CD4-positive, alpha-beta T cell treated with Interferon gamma for 1 hour (primary cell): ENCODE data around the gene AIF1.

Experiments
- DNase-seq: peaks from one replicate; pipeline ENCODE4 v3.0.0-alpha.2; 2020

Gene AIF1

GRCh38 chr6:31645325-31645724, 30.3 kb downstream of the AIF1 start:
- no peak for DNase-seq

DNA sequence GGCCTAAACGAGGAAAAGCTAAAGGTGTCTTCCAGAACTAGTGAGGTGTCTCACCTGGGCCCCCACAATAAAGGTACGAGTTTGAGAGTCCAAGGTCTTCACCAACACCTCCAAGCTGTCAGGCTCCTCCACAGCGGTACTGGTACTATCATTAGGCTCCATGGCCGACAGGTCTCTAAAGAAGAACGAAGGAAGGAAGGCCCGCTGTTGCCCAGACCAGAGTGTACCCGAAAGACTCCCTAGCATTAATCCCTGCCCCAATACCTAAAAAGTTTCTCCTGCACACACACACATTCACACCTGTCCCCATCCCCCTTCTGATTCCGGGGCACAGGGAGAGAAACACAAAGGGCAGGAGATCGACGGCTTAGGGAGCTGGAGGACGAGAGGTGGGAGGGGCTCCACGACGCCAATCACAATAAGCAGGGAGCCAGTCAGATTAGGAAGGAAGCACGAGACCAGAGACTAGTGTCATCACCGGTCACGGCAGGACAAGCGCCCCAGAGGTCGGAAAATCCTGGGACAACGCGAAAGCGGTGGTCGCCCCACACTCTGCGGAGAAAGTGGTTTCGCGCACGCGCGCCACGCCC, 36.7 kb downstream of the AIF1 start:
- DNase-seq: no peak

GRCh38 chr6:31652925-31653724, 38.1 kb downstream of the AIF1 start:
- peak; percentile 89 for DNase-seq

DNA sequence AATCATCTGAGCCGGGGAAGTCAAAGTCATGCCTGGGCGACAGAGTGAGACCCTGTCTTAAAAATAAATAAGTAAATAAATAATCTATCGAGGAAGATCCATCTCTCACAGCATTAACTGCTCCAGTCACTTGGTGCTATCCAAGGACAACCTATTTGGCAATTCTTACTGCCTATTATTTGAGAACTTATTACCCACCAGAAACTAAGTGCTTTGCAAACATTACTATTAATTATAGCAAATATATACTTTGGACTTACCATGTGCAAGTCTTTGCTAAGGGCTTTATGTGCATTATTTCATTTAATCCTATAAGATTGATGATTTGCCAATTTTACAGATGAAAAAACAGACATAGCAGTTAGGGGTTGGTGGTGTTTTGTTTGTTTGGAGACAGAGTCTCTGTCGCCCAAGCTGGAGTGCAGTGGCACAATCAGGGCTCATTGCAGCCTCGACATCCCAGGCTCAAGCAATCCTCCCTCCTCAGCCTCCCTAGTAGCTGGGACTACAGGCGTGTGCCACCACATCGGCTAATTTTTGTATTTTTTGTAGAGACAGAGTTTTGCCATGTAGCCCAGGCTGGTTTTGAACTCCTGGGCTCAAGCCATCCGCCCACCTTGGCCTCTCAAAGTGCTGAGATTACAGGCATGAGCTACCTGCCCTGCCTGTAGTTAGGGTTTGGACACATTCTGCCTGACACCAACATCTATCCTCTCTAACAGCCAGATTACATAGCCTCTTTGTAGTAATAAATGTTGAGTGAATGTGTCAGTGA, 39.7 kb downstream of the AIF1 start:
- DNase-seq: no peak

DNA sequence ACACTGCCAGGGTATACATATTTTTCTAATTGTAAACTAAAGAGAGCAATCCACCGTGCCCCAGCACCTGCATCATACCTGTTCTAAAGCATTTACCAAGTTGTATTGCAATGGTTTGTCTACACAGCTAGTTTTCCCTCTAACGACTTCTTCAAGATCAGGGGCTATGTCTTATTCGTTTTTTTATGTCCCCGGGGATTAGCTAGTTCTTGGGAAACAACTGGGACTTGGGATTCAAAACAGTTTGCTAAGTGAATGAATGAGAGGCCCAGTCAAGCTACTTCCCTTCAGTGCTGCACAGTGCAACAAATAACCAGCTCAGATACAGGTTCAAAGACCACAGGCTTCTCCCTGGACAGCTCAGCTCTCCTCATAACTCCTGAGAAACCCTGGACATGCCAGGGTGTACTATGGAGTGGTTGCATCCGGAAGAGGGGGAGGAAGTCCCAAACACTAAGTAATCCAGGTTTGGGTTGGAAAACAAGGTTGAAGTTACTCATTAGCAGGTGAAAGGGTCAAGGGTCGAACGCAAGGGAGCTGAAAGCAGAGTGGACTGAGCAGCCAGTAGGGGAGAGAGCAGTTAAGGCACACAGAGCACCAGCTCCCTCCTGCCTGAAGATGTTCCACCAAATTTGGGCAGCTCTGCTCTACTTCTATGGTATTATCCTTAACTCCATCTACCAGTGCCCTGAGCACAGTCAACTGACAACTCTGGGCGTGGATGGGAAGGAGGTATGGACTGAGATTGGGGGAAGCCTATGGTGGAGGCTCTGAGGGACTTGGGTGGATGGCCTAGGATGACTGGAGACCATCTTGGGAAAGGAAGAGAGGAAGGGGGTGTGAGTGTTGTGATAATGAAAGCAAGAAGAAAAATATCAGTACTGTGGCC, 40.6 kb downstream of the AIF1 start, which contains the start of gene APOM:
TSS of gene APOM (plus strand) at position 546 of the 889 bp plus-strand sequence. CDS start at position 619, 73 bp downstream.
- no peak for DNase-seq

- DNase-seq: no peak
These were observed 42.5 kb downstream of the AIF1 start for GRCh38 chr6:31657406-31658157.

DNA sequence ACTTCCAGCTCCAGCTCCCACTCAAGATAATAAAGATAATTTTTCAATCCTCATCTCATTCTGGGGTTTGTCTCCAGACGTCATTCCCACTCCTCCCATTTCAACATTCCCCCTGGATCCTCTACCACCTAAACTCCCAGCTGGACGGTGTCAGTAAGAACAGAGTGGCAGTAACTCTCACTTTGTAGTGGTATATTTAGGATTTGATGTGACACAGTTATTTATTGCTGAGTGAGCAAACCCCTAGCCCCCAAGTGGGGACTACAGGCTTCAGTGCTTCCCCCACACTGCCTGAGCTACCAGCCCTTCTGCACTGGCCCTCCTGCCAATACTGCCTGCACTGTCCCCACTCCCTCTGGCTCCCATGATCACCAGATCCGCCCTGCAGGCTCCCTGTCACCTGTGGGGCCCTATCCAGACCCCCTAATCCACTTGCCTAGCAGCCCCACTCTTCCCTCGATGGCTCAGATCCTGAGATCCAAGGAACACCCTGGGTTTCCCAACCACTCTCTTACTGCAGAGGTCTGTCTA, 43.2 kb downstream of the AIF1 start:
- no peak for DNase-seq

DNA sequence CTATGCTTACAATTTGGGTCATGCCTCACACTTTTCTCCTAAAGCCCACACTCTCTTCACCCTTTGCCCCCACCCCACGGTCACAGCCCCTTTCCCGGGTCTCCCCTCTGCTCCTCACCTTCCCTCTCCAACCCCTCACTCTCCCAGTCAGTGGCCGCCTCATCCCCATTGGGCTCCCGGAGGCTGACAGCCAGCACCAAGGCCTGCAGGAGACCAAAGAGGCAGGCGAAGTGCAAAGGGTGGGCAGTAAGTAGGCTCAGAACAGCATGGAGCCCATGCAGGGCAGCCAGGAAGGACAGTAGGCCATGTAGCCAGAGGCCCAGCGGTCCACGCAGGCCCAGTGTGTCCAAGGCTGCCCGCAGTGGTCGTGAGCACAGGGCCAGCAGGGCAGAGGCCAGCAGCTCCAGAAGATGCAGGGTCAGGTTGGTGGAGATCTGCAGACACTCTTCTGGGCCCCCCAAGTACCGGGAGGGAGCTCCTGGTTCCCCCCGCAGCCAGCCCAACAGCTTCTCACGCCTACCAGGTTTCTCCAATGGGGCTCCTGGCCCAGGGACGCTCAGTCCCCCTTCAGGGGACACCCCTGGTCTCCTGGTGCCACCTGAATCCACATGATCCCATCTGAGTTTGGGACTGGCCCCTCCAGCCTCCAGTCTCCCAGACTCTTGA, 44.1 kb downstream of the AIF1 start:
- no peak for DNase-seq

GRCh38 chr6:31659649-31660380, 44.8 kb downstream of the AIF1 start:
- DNase-seq: no peak

DNA sequence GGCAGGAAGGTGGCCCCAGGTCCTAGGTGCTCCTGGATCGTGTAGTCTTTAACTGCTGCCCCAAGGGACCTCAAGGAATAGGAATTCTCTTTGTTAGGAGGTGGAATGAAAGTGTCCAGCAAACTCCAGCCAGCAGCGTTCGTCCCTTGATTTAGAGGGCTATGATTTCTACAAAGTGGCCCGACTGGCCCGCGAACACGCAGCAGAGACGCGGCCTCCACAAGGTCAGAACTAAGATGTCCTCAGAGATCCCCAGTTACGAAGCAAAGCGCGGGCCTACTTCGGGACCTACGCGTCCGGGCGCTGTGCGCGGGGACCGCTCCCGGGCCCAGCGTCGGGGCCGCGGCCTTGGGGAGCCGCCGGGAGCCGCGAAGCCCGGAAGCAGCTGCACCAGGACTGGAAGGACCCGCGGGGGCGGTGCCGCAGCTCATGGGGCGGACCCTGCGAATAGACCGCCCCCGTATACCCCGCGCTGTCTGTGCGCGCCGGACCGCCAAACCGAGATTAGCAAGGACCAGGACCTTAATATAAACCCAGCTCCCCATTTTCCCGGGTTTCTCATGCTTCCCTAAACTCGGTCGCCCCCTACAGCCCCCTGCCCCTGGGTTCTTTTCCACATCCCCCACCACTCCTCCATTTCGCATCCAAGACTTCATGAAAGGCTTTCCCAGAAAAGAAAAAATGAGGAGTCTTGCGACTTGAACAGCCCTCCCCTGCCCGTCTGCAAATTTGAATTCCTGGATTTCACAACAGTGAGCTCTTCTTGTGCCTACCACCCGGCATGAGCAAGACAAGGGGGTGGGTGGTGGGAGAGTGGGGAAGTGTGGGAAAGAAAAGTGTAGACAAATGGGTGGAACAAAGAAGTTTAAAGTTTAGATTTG, 45.6 kb downstream of the AIF1 start, which contains the start of gene C6orf47:
TSS of gene C6orf47 (minus strand) at position 398 of the 881 bp plus-strand sequence. CDS start 831 bp downstream, outside the sequence.
- peak; percentile 76 for DNase-seq

- no peak for DNase-seq
These were observed 46.5 kb downstream of the AIF1 start for GRCh38 chr6:31661262-31662123.

- DNase-seq: no peak
These were observed 47.2 kb downstream of the AIF1 start for GRCh38 chr6:31662124-31662723.

GRCh38 chr6:31663126-31663960, 48.3 kb downstream of the AIF1 start:
- no peak for DNase-seq

- DNase-seq: no peak
These were observed 49.1 kb downstream of the AIF1 start for GRCh38 chr6:31663961-31664789.

DNA sequence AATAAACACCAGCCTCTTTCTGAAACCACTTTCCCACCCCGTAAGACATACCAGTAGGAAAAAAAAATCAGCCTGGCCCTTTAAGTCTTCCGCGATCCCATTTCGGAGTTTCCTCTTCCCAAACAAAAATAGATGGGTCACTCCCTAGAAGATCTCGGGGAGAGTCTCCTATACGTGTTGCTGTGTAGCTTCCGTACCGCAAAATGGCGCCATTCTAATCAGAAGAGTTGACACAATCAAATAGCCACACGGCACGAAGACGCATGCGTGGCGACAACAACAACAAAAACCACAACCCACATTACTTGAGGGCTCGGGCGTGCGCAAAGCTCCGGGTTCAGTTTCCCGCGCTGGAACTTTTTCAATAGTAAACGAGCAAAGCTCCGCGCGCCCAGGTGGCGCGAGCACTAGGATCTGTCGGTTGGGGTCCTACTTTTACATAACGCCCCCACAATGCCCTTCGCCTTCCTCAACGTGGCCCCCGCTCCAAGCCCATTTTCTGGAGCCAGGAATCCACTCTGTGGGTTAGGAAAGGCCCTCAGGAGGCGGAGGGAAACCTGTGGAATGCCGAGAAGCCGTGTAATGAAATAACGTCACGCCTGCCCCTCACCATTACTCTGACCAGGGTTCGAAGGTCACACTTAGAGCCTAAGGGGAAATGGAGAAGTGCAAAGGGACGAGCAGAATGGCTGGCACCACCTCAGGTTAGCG, 49.9 kb downstream of the AIF1 start, which contains the start of gene GPANK1:
TSS of gene GPANK1 (minus strand) at position 208 of the 711 bp plus-strand sequence. CDS start 519 bp downstream, outside the sequence.
- DNase-seq: peak; percentile 92
